CD4-positive, alpha-beta T cell treated with Interleukin-4 for 4 hours (primary cell): ENCODE measurements around the gene SIGLEC15.

Experiments used
- DNase-seq: peaks from one replicate; pipeline ENCODE4 v3.0.0-alpha.2; 2020

The SIGLEC15 gene

DNA sequence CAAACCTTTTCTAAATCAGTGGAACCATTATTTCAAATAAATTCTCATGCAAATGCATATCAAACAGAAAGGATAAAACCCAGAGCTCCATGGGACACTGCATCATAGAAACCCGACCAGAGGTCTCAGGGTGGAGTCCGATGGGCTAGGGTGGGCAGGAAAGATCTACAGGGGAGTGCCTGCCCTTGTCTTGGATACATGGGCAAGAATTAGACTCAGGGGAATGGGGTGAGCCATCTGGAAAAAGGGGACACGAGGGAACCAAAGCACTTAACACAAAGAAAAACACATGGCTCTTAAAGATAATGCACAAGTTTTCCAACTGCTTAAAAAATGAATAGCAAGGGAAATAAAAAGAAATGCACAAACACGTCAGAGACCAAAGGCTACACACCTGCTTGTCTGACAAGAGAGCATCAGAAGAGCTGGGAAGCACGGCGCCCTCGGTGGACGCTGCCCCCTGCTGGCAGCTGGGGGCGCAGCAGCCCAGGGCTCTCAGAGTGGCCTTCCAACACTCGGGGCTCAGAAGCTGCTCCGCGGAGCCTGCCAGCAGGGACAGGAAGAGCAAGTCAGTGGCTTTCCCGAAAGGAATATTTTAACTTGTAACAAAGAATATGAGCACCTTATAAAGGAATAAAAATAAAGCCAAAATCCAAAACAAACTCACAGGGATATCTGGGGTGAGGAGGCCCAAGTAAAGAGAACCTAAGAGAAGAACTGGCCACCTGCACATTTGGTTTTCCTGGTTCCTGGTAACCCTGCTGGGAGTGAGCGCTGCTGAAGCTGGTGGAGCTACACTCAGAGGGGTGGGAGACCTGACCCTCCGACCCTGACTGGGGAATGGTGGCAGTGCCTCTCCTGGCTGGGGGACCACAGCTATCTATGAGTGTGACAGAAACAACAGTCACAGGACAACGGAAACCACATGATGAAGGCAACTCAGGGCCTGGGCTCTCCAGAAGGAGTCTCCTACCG, 54.5 kb downstream of the SIGLEC15 start:
- peak; percentile 58 for DNase-seq

DNA sequence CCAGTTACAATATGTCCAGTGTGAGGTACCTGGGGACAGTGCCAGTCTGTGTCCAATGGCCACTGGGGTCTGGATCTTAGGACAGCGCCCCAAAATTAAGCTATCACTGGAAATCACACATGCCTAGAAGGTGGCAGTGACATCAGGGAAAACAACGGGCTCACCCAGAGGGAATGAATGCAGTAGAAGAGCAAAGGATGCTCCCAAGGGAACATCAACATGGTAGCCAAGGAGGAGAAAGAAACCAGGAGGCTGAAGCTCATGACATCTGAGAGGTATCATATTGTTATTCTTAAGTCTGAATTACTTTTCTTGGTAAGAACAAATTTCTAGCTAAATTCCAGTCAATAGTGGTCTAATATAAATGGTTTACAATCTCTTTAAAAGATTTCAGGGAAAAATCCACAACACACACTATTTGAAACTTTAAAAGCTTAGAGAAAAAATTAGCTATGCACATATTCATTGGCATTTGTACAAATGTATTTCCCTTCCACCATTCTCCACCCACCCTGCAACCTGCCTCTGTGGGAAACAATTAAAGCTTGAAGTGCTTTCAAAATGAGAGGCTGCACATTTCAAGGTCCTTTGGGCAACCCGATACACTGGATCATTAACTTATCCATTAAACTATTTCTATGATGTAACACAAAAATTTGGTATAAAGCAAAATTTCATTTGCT, 55.5 kb downstream of the SIGLEC15 start:
- no peak for DNase-seq

DNA sequence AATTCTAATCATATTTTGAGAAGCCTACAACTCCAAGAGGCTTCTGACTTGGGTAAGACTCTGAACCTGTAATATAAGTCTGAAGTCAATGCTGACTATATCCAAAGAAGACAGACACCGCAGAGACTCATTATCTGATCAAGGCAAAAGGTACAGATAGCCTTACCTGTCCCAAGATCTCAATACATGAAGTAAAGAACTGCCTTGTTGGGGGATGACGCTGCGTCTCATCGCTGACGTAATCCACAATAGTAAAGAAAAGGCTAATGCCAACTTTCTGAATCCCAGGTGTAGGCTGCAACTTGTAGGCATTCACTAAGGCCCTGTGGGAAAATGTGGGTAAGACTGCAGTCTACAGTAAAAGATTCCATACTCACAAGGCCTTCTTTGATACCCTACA, 62.1 kb downstream of the SIGLEC15 start:
- DNase-seq, result no peak

DNA sequence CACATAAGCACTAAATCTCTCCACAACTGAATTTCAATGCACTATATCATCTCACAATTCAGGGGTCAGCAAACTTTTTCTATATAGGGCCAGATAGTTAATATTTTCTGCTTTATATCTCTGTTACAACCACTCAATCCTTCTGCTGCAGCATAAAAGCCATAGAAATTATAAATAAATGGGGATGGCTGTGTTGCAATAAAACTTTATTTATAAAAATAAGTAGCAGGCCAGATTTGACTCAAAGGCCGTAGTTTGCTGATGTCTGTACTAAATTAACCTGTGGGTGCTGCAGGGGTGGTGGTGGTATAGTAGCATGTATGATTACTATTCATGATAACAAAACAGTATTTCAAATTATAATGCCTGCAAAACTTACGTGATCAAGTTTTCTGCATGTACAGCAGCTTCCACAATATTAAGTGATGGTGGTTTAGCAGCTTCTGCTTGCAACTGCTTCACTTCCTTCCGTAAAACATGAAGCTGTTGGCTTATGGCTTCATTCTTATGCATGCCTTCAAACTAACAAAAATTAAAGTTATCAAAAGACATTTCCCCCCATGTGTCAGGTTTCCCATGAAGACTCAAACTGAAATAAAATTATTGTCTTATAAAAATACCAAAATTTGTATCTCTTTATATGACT, 64.1 kb downstream of the SIGLEC15 start:
- DNase-seq, result peak; percentile 7

DNA sequence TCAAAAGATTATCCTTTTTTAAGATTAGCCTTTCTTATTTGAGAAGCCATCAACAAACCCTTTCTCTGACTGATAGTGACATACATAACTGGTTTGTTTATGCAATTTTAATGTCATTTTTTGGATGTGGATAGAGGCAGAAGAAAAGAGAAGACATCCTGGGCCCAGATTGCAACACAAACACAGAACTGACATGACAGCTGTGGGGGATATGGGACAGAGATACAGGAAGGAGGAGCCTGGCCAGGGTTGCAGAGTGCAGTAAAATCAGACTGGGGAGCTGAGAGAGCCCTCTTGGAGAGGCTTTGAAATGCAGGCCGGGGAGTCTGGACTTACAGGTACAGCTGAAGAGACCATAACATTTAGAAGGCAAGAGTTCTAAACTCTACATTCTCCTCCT, 65.1 kb downstream of the SIGLEC15 start:
- no peak for DNase-seq

DNA sequence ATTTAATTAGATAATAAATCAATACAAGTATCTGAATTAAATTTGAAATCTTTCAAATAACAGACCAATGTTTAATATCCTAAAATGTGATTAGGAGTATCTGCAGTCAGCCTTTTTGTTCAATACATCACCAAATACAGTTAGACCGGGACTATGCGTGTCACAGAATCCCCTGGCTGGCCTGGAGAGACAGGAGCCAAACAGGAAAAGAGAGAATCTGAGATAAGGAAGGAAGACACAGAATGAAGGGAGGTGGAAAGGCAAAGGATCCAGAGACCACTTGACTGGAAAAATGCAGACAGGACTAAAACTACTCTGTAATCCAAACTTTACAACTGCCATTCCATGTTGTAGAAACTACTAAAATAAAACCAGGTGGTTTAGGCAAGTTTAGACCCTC, 66.3 kb downstream of the SIGLEC15 start:
- DNase-seq, result no peak
